ENCODE results near the gene FAM120C.

DNA sequence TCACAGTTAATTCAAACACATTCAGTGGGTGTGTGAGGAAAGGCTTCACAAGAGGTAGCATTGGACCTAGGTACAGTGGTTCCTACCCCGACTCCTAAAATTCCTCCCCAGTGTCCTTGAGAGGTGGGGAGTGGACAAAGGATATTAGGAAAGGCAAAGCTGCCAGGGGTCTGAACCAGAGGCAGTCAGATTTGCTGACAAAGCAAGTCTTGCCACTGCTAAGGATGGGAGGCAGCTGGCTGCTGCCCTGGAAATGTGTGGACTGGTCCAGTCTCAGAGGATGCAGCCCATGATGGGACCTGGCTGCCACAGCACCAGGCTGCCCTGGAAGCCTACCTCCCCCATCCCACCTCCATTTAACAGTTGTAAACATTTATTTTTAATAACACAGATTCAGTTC, 134.6 kb downstream of the FAM120C start:
- TF ChIP-seq, protein P1, sequence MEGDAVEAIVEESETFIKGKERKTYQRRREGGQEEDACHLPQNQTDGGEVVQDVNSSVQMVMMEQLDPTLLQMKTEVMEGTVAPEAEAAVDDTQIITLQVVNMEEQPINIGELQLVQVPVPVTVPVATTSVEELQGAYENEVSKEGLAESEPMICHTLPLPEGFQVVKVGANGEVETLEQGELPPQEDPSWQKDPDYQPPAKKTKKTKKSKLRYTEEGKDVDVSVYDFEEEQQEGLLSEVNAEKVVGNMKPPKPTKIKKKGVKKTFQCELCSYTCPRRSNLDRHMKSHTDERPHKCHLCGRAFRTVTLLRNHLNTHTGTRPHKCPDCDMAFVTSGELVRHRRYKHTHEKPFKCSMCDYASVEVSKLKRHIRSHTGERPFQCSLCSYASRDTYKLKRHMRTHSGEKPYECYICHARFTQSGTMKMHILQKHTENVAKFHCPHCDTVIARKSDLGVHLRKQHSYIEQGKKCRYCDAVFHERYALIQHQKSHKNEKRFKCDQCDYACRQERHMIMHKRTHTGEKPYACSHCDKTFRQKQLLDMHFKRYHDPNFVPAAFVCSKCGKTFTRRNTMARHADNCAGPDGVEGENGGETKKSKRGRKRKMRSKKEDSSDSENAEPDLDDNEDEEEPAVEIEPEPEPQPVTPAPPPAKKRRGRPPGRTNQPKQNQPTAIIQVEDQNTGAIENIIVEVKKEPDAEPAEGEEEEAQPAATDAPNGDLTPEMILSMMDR (IDR thresholded peaks at IDR 0.05) = no peak
- TF ChIP-seq POLR2A (IDR thresholded peaks at IDR 0.05) = no peak
